HFF-Myc (cell line): ENCODE measurements around the gene AUNIP.

Experiments
- DNase-seq: peaks from one replicate; pipeline ENCODE4 v3.0.0-alpha.2; 2011; ENCODE audit warnings: low read depth; ENCODE audit errors: extremely low read depth
- H3K4me3 ChIP-seq: replicated peaks from 2 replicates; pipeline ENCODE4 v1.5.1; 2011; ENCODE audit warnings: low read depth, mild to moderate bottlenecking, control low read depth, low read length
- TF ChIP-seq, protein P1 (sequence below): IDR thresholded peaks from 2 replicates; pipeline ENCODE4 v1.5.1; 2012; ENCODE audit warnings: mild to moderate bottlenecking, low read depth, low read length, control low read depth; ENCODE audit errors: missing control alignments

The AUNIP gene

DNA sequence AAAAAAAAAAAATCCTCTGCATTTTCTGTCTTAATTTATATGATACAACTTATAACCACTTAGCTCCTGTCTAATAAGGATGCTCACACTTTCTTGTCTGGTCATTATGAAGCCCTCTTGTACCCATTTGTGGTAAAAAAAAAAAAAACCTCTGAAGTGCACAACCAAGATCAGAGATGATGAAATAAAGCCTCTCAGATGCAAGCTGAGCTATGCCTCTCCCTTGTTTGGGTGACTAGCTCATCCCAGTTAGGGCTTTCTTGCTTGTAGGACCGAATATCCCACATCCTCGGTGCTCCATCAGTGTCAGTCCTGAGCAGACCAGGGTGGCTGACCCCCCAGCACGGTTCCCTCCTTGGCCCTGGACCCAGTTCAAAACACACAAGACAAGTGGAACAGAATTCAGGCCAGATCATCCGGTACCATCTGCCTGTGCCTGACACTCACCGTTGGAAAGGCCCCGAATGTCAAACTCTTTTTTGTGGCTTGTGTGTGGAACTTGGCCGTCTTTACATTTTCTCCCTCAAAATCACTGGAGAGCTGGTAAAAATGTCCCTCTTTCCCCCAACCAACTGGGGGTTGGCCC lies 65.6 kb downstream of the AUNIP start:
- DNase-seq: no peak
- TF ChIP-seq, protein P1, sequence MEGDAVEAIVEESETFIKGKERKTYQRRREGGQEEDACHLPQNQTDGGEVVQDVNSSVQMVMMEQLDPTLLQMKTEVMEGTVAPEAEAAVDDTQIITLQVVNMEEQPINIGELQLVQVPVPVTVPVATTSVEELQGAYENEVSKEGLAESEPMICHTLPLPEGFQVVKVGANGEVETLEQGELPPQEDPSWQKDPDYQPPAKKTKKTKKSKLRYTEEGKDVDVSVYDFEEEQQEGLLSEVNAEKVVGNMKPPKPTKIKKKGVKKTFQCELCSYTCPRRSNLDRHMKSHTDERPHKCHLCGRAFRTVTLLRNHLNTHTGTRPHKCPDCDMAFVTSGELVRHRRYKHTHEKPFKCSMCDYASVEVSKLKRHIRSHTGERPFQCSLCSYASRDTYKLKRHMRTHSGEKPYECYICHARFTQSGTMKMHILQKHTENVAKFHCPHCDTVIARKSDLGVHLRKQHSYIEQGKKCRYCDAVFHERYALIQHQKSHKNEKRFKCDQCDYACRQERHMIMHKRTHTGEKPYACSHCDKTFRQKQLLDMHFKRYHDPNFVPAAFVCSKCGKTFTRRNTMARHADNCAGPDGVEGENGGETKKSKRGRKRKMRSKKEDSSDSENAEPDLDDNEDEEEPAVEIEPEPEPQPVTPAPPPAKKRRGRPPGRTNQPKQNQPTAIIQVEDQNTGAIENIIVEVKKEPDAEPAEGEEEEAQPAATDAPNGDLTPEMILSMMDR: no peak
- no peak overlapping the region for H3K4me3 ChIP-seq

GRCh38 chr1:25792115-25792514 lies 67.1 kb downstream of the AUNIP start:
- TF ChIP-seq, protein P1: no peak
- no peak overlapping the region for H3K4me3 ChIP-seq
- no peak for DNase-seq

- no peak overlapping the region for H3K4me3 ChIP-seq
- DNase-seq: no peak
- TF ChIP-seq, protein P1: no peak
These were observed 68.8 kb downstream of the AUNIP start for GRCh38 chr1:25790472-25790871.

- TF ChIP-seq, protein P1: no peak
- H3K4me3 ChIP-seq: no peak overlapping the region
- DNase-seq: no peak
These were observed 71.5 kb downstream of the AUNIP start for GRCh38 chr1:25787760-25788166.

GRCh38 chr1:25786887-25787759 lies 72.1 kb downstream of the AUNIP start:
- DNase-seq: no peak
- TF ChIP-seq, protein P1: no peak
- no peak overlapping the region for H3K4me3 ChIP-seq

GRCh38 chr1:25785333-25786067 lies 73.8 kb downstream of the AUNIP start:
- no peak overlapping the region for H3K4me3 ChIP-seq
- DNase-seq: no peak
- TF ChIP-seq, protein P1: no peak
